GM19467 (cell line): ENCODE measurements around the gene RRAS.
"Not testable (repeated sequence)": the region's sequence is repeated elsewhere in the genome, so short reads cannot be mapped to it uniquely, and the experiment has no call there.

Source experiments
- ATAC-seq: cut with Tn5 transposase; IDR thresholded peaks from one replicate; pipeline ENCODE4 v1.9.1; 2021; ENCODE audit warnings: mild to moderate bottlenecking, moderate library complexity; ENCODE audit not compliant: unreplicated experiment

The RRAS gene

DNA sequence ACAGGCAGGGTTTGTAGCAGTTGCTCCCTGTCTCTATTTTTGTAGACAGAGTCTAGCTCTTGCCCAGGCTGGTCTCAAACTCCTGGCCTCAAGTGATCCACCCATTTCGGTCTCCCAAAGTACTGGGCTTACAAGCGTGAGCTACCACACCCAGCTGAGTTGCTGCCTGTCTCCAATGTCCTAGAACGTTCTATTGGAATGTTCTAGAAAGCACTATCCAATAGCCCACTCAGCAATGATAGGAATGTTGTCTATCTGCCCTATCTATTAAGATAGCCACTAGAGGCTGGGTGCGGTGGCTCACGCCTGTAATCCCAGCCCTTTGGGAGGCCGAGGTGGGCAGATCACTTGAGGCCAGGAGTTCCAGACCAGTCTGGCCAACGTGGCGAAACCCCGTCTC is 6.7 kb downstream of the RRAS start:
- ATAC-seq: not testable (repeated sequence)

DNA sequence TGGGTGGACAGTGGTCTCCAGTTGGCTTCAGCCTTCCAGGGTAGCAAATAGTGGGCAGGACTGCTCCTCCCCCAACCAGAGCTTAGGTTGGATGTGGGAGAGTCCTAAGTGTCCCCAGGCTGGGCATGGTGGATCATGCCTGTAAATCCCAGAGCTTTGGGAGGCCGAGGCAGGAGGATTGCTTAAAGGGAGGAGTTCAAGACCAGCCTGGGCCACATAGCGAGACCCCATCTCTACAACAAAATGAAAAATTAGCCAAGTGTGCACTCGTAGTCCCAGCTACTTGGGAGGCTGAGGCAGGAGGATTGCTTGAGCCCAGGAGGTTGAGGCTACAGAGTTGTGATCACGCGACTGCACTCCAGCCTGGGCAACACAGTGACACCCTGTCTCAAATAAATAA is 7.4 kb downstream of the RRAS start:
- ATAC-seq: no peak

DNA sequence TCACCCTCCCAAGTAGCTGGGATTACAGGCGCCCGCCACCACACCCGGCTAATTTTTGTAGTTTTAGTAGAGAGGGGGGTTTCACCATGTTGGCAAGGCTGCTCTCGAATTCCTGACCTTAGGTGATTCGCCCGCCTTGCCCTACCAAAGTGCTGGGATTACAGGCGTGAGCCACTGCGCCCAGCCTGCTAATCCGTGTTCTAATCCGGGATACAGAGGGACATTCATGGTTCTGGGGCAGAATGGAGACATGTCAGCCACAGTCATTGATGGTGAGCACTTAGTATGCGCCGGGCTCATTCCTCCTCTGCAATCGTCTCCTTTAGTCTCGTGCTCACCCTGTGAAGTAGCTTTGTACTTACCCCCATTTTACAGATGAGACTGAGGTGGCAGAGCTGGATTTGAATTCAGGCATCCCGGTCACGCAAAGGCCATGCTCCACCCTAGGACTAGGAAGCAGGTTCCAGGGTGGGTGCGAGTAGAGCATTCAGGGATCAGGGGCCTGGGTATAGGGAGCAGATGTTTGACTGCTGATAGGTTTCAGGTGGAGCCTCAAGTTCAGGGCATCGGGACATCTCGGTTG is 8.2 kb downstream of the RRAS start:
- ATAC-seq: no peak

DNA sequence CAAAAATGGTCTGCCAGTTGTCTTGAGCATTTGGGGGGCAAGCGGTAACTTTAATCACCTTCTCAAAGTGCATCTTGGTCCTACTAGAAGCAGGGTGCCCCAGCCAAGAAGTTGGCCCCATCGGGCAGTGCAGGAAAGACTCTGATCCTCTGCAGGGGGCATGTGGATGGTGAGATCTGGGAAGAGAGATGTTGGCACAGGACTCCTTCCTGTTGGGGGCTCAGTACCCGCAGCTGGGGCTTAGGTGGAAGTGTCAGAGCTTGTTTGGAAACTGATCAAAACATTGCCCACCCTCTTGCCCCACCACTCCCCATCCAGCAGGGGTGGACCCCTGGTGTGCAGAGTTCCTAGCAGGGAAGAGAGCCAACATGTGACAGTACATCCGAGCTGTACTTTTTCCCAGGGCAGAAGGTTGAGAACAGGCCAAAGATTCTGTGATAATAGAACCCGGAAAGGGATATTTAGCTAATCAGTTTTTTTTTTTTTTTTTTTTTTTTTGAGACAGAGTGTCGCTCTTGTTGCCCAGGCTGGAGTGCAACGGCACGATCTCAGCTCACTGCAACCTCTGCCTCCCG is 8.8 kb downstream of the RRAS start:
- ATAC-seq: no peak

DNA sequence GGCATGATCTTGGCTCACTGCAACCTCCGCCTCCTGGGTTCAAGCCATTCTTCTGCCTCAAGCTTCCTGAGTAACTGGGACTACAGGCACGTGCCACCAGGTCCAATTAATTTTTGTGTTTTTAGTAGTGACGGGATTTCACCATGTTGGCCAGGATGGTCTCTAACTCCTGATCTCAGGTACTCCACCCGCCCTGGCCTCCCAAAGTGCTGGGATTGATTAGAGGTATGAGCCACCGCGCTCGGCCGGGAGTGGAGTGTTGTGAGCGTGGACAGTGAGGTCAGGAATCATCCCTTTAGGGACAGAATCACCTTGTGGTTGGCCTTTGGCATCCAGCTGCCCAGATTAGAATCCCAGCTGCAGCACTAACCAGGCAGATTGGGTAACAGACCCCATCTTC is 10.3 kb downstream of the RRAS start:
- ATAC-seq: no peak

DNA sequence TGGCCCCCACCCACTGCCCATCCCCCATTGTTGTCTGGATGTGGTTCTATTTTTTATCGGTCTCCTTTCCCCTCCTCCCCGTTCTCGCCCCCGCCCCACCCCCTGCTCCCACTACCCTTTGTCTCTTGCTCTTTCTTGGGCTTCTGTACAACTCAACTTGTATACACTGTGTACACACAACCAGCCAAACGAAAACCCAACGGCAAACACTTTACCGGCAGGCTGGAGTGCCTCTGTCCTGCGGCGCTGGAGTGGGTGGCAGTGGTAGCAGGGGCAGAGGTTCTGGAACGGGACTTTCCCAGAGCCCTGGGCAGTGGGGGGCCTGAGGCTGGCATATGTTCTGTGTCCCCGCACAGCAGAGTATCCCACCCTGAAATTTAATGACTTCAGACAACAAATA is 13.7 kb downstream of the RRAS start:
- ATAC-seq: no peak

DNA sequence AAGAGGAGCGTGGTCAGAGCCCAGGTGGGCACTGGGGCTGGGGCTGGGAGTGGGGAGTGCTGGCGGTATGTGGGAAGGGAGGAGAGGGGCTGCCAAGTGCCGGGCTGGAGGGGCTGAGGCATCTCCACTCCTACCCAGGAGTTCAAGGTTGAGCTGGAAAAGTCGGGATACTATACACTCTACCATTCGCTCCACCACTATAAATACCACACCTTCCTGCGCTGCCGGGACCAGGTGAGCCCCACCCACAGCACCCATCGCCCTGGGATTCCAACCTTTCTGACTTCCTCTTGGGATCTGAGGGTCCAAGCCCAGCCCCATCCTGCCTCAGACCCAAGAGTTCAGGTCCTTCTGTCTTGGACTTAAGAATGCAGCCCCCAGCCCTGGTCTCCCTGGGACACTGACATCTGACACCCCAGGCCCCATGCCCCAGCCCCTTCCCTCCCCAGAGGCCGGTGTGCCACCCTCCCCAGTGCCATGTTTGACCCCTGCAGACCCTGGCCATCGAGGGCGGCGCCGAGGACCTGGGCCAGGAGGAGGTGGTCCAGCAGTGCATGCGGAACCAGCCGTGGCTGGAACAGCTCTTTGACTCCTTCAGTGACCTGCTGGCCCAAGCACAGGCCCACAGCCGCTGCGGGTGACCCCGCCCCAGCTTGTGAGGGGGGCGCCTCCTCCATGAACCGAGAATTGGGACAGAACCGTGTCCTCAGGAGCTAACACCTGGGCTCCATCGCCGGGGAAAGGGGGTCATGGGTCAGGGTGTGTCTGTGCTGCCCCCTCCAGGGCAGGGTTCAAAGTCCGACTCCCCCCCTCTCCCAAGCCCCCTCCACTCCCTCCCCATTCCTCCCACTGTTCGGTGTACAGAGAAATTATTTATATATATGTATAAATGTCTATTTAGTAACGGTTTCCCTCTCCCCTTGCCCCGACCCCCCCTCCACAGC is 14.7 kb downstream of the RRAS start:
- no peak for ATAC-seq

DNA sequence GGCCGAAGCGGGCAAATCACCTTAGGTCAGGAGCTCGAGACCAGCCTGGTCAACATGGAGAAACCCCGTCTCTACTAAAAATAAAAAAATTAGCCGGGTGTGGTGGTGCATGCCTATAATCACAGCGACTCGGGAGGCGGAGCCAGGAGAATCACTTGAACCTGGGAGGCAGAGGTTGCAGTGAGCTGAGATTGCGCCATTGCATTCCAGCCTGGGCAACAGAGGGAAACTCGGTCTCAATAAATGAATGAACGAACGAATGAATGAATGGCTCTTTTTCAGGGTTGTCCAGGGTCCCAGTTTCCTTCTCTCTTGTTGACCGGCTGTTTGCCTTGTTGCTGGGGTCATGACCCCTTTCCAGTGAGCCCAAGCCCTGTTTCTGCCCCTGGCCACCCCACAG is 22.1 kb downstream of the RRAS start:
- not testable (repeated sequence) for ATAC-seq

DNA sequence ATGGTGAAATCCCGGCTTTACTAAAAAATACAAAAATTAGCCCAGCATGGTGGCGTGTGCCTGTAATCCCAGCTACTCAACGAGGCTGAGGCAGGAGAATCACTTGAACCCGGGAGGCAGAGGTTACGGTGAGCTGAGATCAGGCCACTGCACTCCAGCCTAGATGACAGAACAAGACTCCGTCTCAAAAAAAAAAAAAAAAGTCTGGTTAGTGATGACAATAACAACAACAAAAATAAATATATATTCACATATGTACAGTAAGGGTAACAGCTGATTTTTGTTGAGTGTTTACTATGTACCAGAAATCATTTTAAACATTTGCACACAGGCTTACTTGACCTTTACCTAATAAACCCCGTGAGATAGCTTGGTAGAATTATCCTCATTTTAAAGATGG is 23.0 kb downstream of the RRAS start:
- no peak for ATAC-seq

DNA sequence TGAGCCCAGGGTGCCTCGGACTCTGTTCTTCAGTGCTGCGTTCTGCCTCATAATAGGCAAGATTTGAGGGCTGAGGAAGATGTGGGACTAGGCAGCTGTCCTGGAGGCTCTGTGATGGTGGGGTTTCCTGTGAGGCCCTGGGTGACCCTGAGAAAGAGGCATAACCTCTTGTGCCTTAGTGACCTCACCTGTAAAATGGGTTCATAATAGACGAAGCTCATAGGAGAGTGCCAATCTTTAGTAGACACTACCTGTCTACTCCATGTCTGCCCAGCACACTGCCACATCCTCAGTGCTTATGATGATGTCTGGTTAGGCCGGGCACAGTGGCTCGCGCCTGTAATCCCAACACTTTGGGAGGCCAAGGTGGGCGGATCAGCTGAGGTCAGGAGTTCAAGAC is 23.4 kb downstream of the RRAS start:
- no peak for ATAC-seq

DNA sequence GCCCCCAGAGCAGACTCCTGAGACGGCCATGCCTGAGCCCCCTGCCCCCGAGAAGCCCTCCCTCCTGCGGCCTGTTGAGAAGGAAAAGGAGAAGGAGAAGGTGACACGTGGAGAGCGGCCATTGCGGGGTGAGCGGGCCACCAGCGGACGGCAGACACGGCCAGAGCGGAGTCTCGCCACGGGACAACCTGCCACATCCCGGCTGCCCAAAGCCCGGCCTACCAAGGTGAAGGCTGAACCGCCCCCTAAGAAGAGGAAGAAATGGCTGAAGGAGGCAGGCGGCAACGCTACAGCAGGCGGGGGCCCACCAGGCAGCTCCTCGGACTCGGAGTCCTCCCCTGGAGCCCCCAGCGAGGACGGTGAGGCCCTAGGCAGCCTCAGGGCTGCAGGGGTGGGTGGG is 24.1 kb downstream of the RRAS start:
- no peak for ATAC-seq

DNA sequence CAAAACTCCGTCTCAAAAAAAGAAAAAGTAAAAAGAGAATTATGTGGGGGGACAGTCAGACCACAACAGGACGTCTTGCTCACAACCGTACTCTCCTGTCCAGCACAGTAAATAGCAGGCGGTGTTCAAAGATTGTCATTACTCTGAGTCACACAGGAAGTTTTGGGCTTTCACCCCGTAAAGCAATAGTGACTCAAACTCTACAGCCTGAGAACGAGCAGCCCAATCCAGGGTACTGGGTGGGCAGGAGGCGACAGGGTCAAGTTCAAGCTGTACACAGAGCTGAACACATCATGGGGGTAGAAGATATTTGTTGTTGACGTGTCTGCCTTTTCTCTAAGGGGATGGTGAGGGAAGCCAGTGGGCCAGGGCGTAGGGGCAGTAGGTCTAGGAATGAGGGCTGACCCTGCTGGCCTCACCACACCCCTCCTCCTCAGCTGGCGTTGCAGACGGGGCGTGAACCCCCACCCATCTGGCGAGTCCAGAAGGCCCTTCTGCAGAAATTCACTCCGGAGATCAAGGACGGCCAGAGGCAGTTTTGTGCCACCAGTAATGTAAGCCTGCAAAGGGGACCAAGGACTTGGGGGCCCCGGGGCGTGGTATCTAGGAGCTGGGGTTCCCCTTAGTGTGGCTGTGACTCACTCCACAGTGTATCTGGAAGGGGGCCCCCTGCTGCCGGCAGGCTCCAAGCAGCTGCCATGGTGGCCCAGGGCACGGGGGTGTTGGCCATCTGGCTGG is 25.7 kb downstream of the RRAS start:
- ATAC-seq: no peak

DNA sequence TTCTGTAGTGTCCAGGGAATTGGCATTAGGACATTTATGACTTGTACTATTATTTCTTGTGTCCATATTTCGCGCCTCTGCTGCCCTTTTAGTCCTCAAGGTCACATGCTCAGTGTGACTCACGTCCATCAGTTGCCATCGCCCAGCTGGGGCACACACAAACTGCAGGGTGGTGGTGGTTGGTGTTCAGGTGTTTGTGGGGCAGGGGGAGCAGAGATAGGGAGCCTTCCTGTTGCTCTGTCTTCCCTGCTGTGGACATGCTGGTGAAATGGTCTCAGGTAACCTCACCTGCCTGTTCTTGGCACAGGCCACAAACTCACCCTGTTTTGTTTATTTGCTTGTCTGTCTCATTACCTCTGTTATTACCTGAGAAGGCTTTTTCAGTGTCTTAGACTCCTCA is 26.6 kb downstream of the RRAS start:
- no peak for ATAC-seq

DNA sequence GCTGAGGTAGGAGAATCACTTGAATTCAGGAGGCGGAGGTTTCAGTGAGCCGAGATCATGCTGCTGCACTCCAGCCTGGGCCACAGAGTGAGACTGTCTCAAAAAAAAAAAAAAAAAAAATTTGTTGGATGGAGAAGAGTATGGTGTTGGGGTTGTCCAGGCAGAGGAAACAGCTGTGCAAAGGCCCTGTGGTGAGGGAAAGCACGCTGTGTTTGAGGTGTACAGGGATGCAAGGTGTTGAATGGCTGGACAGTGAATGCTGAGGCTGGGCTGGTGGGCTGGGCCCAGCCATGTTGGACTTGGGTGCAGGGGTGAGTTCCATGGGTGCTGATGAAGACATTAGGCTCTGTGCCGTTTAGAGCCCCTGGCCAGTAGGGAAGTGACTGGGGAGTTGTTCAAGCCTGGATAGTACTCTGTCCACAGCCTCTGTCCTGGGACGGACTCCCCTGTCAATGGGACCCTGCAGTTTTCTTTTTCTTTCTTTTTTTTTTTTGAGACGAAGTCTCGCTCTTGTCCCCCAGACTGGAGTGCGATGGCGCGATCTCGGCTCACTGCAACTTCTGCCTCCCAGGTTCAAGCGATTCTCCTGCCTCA is 30.3 kb downstream of the RRAS start:
- no peak for ATAC-seq

DNA sequence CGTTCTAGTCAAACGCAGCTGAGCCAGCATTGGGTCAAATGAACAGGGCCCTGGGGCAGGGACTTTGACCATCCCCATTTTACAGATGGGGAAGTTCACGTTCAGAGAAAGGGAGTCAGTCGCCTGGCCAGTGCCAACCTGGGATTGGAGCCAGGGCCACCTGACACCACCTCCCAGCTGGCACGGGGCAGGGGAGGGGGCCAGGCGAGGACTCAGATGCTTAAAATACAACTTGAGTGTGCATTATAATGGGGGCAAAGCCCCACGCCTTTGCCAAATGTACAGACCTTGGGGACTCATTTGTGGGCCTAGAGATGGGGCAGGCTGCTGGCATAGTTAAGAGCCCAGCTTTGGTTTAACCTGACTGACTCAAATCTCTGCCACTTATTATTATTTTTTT is 34.3 kb downstream of the RRAS start:
- ATAC-seq: no peak

DNA sequence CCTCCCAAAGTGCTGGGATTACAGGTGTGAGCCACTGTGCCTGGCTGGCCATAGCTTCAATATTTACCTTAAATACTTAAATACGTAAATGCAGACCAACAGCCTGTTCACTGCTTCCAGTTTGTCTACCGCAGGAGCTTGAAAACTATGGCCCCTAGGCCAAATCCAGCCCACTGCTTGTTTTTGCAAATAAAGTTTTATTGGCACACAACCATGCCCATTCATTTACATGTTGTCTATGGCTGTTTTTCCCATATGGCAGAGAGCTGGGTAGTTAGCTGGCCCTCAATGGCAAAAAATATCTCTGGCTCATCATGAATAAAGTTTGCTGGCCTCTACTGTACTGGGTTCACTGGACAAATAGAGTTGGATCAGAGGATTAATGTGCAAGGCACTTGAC is 37.1 kb downstream of the RRAS start:
- no peak for ATAC-seq

DNA sequence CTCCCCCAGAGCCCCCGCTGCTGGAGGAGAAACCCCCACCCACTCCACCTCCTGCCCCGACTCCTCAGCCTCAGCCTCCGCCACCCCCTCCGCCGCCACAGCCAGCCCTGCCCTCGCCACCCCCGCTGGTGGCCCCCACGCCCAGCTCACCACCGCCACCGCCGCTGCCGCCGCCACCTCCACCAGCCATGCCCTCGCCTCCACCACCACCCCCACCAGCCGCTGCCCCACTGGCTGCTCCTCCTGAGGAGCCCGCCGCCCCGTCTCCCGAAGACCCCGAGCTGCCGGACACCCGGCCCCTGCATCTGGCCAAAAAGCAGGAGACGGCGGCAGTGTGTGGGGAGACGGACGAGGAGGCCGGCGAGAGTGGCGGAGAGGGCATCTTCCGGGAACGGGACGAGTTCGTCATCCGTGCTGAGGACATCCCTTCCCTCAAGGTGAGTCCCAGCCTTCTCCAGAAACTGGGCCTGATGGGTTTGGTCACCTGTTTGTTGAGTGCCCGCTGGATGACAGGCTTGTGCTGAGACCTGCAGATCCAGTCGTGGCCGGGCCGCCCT is 38.4 kb downstream of the RRAS start:
- no peak for ATAC-seq

DNA sequence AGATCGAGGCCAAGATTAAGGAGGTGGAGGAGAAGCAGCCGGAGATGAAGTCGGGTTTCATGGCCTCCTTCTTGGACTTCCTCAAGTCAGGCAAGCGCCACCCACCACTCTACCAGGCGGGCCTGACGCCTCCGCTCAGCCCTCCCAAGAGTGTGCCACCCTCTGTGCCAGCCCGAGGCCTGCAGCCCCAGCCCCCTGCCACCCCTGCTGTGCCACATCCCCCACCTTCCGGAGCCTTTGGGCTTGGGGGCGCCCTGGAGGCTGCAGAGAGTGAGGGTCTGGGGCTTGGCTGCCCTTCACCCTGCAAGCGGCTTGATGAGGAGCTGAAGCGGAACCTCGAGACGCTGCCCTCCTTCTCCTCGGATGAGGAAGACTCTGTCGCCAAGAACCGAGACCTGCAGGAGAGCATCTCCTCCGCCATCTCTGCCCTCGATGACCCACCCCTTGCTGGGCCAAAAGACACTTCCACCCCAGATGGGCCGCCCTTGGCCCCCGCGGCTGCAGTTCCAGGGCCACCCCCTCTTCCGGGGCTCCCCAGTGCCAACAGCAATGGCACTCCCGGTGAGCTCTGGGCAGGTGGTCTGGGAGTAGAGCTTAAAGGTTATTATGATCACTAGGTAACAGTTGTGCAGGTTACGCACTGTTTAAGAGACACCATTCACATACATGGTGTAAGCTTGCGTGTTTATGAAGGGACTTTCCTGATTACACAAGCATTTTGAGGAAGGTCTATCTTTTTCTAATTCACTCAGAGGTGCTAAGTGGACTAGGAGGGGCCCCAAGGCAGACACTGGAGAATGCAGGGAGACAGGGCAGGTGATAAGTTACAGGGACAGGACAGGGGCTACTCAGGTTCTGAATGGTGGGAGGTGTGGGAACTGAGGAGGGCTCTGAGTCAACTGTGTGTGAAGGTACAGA is 40.3 kb downstream of the RRAS start:
- no peak for ATAC-seq

DNA sequence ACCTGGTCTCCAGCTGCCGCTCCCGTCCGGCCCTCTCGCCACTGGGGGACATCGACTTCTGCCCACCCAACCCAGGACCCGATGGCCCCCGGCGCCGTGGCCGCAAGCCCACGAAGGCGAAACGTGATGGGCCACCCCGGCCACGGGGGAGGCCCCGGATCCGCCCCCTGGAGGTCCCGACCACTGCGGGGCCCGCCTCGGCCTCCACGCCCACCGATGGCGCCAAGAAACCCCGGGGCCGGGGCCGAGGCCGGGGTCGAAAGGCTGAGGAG is 42.3 kb downstream of the RRAS start:
- ATAC-seq: no peak
